ENCODE data around the gene CACNA1D.

Gene CACNA1D

DNA sequence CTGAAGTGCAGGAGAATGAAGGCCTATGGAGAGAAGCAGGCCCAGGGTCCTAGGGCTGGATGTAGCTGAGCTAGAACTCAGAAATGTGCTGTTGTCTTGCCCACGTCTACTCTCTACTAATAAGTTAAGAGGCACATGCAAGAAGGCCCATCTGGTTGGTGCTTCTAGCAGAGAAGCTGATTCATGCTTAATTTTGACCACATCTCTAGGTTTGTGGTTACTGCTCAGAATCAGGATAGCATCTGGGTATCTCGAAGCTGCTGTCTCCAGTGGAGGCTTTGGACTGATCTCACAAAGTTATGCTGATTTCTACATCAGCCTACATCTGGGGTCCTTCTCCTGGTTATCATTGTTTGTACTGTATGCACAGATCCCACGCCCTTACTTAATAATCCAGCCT is 87.3 kb downstream of the CACNA1D start:
- no peak for DNase-seq

- no peak for DNase-seq
Measured at GRCh38 chr3:53583161-53583690, 88.8 kb downstream of the CACNA1D start.

DNA sequence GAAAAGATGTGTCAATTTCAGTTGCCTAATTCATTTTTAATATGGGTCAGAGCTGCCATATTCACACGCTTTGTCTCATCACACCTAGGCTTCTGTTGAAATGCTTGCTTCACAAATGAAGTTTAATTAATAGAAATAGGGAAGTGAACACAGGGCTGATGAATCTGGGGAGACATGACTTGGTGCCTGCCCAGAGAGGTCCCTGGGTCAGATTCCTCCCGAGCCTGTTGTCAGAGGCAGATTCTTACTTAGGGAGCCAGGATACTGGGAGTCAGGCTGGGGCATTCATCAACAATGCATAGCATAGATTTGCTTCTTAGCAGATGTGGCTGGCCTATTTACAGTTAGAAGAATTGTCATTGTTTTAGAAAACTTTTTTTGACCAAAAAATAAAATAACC is 90.6 kb downstream of the CACNA1D start:
- no peak for DNase-seq

- no peak for DNase-seq
Measured at GRCh38 chr3:53585627-53586026, 91.2 kb downstream of the CACNA1D start.

DNA sequence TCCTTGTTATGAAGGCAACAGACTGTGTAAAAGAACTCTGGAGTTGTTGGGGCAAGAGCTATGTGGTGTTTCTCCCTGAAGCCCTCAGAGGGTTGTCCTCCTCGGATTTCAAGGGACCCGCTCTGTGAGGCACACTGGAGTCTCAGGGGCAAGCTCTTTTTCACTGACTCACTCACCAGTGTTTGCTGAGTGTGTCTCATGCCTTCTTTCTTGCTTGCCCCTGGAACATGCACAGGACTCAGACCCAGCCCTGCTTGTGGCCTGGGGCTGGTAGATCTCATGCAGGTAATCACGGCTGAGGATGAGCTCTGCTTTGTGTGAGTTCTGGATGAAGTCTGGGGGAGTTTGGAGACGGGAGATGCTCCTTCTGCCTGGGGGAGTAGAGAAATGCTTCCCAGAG is 93.7 kb downstream of the CACNA1D start:
- no peak for DNase-seq

DNA sequence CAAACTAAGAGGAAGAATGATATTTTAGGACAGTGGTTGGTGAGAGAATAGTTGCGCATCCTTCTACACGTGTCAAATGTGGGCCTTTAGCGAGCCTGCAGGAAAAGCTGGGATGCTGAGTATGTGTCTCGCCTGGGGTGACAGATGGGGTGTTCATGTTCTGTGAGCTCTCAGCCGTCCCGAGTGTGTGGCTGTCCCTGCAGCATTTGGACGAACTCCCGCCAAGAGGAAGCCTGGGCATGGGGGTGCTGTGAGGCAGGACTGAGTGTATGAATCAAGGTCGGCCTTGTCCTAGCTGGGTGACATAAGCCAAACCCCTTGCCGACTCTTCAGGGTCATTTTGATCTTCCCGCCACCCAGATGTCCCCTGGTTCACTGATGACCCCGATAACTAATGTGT is 94.8 kb downstream of the CACNA1D start:
- DNase-seq, result no peak

GRCh38 chr3:53589806-53590205 is 95.4 kb downstream of the CACNA1D start:
- no peak for DNase-seq

DNA sequence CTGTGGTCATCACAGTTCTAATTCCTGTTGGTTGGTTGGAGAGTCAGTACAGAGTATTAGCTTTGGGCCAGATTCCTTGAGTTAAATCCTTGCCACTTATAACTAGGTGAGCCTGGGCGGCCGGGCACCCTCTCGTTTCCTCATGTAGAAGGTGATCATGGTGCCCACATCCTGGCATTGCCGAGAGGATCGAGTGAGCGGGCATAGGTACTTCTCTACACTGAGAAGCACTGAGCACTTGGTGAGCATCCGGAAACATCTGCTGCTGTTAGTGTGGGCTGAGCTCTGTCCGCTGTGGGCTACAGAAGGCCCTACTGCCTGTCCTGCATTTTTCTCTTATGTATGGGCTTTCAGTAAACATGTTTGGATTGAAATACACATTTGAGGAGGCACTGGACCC is 96.2 kb downstream of the CACNA1D start:
- DNase-seq, result no peak

GRCh38 chr3:53591646-53592045 is 97.2 kb downstream of the CACNA1D start:
- no peak for DNase-seq

- DNase-seq, result no peak
Measured at GRCh38 chr3:53592862-53593261, 98.5 kb downstream of the CACNA1D start.

DNA sequence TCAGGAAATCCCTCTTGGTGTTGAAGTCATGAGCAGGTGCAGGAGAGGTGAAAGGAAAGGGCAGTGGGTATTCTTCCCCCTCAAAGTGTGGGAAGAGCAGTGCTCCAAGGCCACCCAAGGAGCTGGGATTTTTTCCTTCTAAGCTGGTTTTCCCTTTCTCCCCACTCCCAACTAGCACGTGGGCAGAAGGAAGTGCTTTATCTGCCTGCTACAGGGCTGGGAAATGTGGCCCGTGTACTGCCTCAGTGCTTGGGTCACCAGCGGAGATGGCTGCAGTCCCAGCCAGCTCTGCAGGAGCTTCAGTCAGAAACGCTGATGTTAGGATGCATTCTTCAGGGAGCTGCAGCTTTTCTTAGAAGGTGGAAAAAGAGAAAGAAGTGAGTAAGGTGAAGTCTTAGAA is 99.2 kb downstream of the CACNA1D start:
- no peak for DNase-seq

GRCh38 chr3:53594276-53594675 is 99.9 kb downstream of the CACNA1D start:
- no peak for DNase-seq

DNA sequence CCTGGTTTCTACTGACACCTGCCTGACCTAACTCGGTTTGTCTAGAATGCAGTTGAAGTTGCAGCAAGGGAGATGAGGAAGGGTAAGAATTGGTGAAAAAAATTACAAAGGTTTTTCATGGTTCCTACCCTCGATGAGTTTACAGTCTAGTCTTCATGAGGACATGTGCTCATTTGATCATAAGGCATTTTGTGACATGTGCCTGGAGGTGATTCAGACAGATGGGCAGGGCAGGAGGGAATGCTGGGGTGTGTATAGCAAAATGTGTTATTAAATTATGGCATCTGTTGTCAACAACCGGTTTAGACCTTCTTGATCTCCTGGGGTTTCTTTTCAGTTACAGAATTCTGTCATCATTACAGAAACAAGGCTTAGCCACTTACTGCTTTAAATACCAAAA is 101.2 kb downstream of the CACNA1D start:
- no peak for DNase-seq

DNA sequence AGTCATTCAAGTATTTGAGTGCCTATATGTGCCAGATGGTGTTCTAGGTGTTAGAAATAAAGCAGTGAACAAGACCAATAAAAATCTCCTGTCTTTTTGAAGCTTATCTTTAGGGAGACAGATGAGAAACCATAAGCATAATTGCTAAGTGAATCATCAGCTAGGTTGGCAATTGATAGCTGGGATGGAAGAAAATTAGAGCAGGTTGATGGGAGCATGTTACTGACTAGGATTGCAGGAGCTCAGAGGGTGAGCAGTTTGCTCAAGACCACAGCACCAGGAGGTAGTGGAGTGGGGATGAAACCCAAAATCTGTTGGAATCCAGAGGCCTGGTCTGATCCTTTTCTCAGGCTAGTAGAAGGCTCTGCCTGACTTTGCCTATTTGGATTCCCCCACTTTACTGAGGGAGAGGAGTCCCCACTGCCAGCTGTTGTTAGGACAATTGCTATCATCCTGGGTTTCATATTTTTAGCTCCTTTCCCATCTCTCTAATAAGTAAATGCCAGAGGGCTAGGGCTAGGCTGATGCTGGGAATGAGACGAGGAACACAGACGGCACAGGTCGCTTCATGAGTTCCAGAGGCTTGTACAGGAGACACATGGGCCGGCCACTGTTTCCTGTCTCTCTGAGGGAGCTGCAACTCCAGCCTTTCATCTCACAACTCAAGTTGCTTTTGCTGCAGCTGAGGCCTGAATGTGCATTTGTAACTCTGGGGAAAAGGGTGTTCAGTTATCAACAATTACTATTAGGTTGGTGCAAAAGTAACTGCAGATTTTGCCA is 102.9 kb downstream of the CACNA1D start:
- DNase-seq, result no peak

- no peak for DNase-seq
Measured at GRCh38 chr3:53599771-53600170, 105.4 kb downstream of the CACNA1D start.

DNA sequence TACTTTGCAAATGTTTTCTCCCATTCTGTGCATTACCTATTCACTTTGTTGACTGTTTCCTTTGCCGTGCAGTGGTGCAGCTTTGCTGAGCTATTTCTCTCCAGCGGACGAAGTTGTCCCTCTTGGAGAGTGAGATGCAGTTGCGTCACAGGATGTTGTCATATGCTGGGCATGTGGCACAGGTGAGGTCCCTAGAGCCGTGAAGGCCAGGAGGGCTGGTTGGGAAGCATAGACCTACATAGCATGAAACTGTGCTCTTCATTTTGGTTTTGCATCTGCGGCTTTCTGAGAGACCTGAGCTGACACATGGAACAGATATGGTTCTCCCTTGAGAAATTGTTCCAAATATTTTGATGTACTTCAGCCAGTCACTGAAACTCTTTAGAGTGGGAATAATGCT is 108.5 kb downstream of the CACNA1D start:
- no peak for DNase-seq

DNA sequence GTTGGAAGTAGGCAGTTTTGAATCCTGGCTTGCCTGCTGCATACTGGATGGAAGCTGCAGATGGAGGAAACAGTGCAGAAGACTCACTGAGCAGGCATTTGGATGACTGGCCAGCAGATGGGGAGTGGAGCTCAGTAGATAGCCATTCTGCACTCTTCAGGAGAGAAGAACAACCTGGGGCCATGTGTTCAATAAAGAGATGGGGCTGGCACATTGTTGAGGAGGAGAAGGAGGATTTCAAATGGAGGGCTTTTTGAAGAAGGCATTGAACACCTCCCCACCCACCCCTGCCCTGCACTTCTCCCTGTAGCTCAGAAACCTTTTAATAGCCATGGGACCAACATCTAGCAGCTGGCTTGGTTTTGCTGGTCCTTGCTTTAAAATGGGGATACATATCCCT is 109.8 kb downstream of the CACNA1D start:
- DNase-seq, result no peak

DNA sequence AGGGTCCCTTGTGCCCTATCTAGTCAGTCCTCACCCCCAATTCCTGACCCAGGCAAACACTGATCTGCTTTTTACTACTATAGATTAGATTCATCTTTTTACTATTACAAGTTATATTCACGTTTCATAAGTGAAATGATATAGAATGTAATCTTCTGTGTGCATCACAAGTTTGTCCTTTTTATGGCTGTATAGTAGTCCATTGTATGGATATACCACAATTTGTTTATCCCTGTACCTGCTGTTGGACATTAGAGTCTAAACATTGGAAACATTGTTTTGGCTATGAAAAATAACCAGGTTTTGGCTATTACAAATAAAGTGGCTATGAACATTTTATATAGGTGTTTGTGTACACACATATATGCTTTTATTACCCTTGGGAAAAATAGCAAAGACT is 112.4 kb downstream of the CACNA1D start:
- DNase-seq, result no peak

GRCh38 chr3:53612508-53612907 is 118.1 kb downstream of the CACNA1D start:
- no peak for DNase-seq

DNA sequence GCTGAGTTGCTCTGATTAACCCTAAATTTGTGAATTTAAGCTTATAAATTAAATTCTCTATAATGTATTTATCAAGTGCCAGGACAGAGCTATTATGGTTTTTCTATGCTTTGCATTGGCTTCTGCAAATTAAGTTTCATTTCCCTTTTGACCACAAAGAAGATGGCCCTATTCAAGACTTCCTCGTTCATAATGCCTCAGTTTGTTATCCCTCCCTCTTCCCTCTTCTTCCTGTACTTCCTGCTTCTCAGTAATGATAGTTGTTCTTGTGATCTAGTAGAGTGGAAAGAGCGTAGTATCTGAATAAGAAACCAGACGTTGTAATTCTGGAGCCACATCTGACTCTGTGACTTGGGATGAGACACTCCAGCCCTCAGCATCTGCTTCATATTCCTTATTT is 118.7 kb downstream of the CACNA1D start:
- no peak for DNase-seq

- DNase-seq, result no peak
Measured at GRCh38 chr3:53614307-53614706, 119.9 kb downstream of the CACNA1D start.

DNA sequence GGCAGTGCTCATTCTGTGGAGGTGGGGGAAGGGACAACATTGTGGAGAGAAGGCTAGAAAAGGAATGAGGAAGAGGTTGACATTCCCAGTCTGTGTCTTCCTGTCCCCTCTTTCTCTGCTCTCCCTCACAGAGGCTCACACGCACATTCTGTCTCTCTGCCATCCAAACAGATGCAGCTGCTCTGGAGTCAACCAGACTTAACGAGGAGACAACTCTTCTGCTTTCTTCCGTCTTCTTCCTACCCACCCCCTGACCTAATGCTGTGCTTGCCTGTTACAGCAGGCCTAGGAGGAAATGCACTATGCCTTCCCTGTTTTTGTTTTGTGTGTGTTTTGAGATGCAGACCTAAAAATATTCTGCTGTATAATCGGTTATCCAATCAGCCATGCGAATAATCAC is 121.9 kb downstream of the CACNA1D start:
- DNase-seq, result no peak

DNA sequence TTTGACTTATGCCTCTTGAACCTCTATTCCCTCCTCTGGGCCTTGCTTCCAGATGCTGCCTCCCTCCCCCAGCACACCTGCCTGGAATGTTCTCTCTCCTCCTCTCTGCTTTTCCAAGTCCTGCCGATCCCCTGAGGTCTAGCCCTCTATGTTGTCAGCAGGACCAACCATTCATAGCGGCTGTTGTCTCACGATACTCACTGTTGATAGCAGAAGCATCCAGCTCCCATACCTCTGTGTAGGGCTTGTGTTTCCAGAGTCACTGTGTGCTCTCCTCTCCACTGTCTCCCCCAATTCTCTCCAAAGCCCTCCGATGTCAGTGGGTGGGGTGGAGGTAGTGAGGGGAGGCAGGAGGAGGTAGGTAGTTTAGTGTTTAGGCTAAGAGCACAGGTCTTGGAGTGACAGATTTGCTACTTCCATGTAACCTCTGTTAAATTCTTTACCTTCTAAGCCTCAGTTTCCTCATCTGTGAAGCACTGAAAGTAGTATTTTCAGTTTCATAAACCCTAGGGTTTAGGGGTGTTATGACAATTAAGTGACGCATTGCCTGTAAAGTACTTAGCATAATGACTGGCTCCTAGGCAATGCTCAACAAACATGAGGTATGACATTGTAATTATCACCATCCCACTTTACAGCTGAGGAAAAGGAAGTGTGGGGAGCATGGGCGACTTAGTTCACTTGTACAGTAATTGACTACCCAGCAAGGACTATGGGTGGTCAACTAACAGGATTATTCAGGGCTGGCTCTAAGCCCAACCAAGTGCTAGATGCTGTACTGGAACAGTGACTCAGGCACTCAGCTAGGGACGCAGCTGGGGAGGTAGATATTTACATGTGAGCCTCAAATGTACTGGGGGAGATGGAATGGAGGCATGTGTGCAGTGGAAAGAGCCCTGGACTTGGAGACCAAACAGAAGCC is 122.8 kb downstream of the CACNA1D start:
- no peak for DNase-seq
